K562 treated with DMSO at 1 percent for 4 hours (cell line): Measurements from ENCODE around the gene MEIOC. TPM values are rescaled to one million over a fixed set of nuclear protein-coding genes. Genes with fewer than 3 reads are reported as not detected.

Source experiments
- total RNA-seq: library from RNA; unstranded; fragments of 300-600 nt; gene quantifications from 2 replicates; pipeline ENCODE4 v1.2.3, GENCODE V29; 2022; ENCODE audit not compliant: insufficient read depth

MEIOC gene
- total RNA-seq, result not detected in 2 replicates

GRCh38 chr17:44655983-44656710 is at the start of gene MEIOC:
Gene MEIOC, plus strand, starts transcription at chr17:44656468. Its CDS starts 146 bp downstream, at chr17:44656614.

GRCh38 chr17:44689477-44690217 is 33.4 kb downstream of the MEIOC start, which contains the start of gene CCDC43:
Gene CCDC43, minus strand, starts transcription at chr17:44689776. Its CDS starts 23 bp downstream, at chr17:44689753.

GRCh38 chr17:44708401-44709263 is 52.4 kb downstream of the MEIOC start, which contains the start of gene DBF4B:
Gene DBF4B, plus strand, starts transcription at chr17:44708665. Its CDS starts 156 bp downstream, at chr17:44708821.

Other genes with a start within 250 kb of the MEIOC start
- gene GPATCH8, start 153.1 kb upstream of the MEIOC start, total RNA-seq, result 17.6 and 18.3 TPM in 2 replicates
- gene FZD2, start 99.0 kb upstream of the MEIOC start, total RNA-seq, result 8.0 and 10.4 TPM in 2 replicates
- gene CCDC43, start 33.3 kb downstream of the MEIOC start, total RNA-seq, result 12.0 and 14.9 TPM in 2 replicates
- gene DBF4B, start 52.2 kb downstream of the MEIOC start, total RNA-seq, result 11.9 and 21.0 TPM in 2 replicates
- 0.13 TPM in 1 of 2 replicates, not detected in the other for gene ADAM11, start 102.5 kb downstream of the MEIOC start, total RNA-seq
- gene GJC1, start 173.8 kb downstream of the MEIOC start, total RNA-seq, result not detected in 2 replicates
- not detected in 2 replicates for gene HIGD1B, start 191.4 kb downstream of the MEIOC start, total RNA-seq
- 75.0 and 82.9 TPM in 2 replicates for gene EFTUD2, start 243.0 kb downstream of the MEIOC start, total RNA-seq